SJSA1 (cell line): ENCODE results near the gene C2CD2. TPM values are rescaled to one million over a fixed set of nuclear protein-coding genes. Genes with fewer than 3 reads are reported as not detected.
"Not testable (repeated sequence)": the region's sequence is repeated elsewhere in the genome, so short reads cannot be mapped to it uniquely, and the experiment has no call there.

Experiments used
- DNase-seq, 2 experiments: peaks; one replicate each; pipeline ENCODE4 v3.0.0-alpha.2; 2015 to 2020; ENCODE audit warnings: low spot score in 2 of 2, low read depth in 1 of 2
- H3K27ac ChIP-seq: fragments of 250-450 bp; sonication (Bioruptor Pico); 2 replicates; pipeline ENCODE4 v1.5.1; 2020; ENCODE audit warnings: mild to moderate bottlenecking, moderate library complexity
- H3K27me3 ChIP-seq: fragments of 250-450 bp; sonication (Bioruptor Pico); replicated peaks from 2 replicates; pipeline ENCODE4 v1.5.1; 2020; ENCODE audit warnings: mild to moderate bottlenecking, moderate library complexity
- H3K36me3 ChIP-seq: fragments of 250-450 bp; sonication (Bioruptor Pico); 2 replicates; pipeline ENCODE4 v1.5.1; 2020; ENCODE audit warnings: mild to moderate bottlenecking
- H3K4me1 ChIP-seq: fragments of 250-450 bp; sonication (Bioruptor Pico); replicated peaks from 2 replicates; pipeline ENCODE4 v1.6.1; 2021; ENCODE audit warnings: mild to moderate bottlenecking
- H3K4me3 ChIP-seq: fragments of 250-450 bp; sonication (Bioruptor Pico); 2 replicates; pipeline ENCODE4 v1.5.1; 2020; ENCODE audit warnings: mild to moderate bottlenecking
- H3K9me3 ChIP-seq: fragments of 250-450 bp; sonication (Bioruptor Pico); replicated peaks from 2 replicates; pipeline ENCODE4 v1.5.1; 2020; ENCODE audit warnings: mild to moderate bottlenecking
- total RNA-seq: library from RNA; depleted of rRNA; stranded (reverse); fragments of >200 nt; shearing (Covaris generic); gene quantifications from 2 replicates; pipeline ENCODE4 v1.2.3, GENCODE V29; 2014

Gene C2CD2
- total RNA-seq, 1 experiment from 2014 or later, result 17.1 TPM

GRCh38 chr21:41959697-41960096 is 5.9 kb upstream of the C2CD2 start:
- H3K4me3 ChIP-seq, H3K36me3 ChIP-seq, H3K27ac ChIP-seq, DNase-seq, H3K27me3 ChIP-seq, H3K9me3 ChIP-seq: not testable (repeated sequence)
- peaks cover 56% of the 10 kb centered on the region for H3K4me1 ChIP-seq

- no peaks in the 10 kb centered on the region for H3K27me3 ChIP-seq
- peak; percentile 75 to 89 for DNase-seq
- peaks cover 63% of the 10 kb centered on the region for H3K4me1 ChIP-seq
- no peak overlapping the region for H3K4me3 ChIP-seq
- no peaks in the 10 kb centered on the region for H3K9me3 ChIP-seq
- peak overlapping the region; percentile 77 for H3K27ac ChIP-seq
- H3K36me3 ChIP-seq, result no peaks in the 10 kb centered on the region
These were observed 5.2 kb upstream of the C2CD2 start for GRCh38 chr21:41958886-41959563.

GRCh38 chr21:41957991-41958766 is 4.4 kb upstream of the C2CD2 start:
- H3K9me3 ChIP-seq, result 0 out of 2 replicates have a peak, but pooled peaks cover 3% of the 10 kb centered on the region
- DNase-seq, result peak; percentile 77 to 84

GRCh38 chr21:41956926-41957729 is 3.3 kb upstream of the C2CD2 start:
- Histone ChIP-seq H3K4me1 (peaks cover 79% of the 10 kb centered on the region), H3K4me3 (no peak overlapping the region), H3K9me3 (0 out of 2 replicates have a peak, but pooled peaks cover 3% of the 10 kb centered on the region), H3K27me3 (no peaks in the 10 kb centered on the region), H3K27ac (peak overlapping the region; percentile 77), H3K36me3 (peaks cover 6% of the 10 kb centered on the region)
- peak in 1 of 2 experiments; percentile 64 for DNase-seq

More at GRCh38 chr21:41957991-41958766, 4.4 kb upstream of the C2CD2 start:
- Histone ChIP-seq H3K27me3 (no peaks in the 10 kb centered on the region), H3K4me1 (peaks cover 68% of the 10 kb centered on the region), H3K4me3 (no peak overlapping the region), H3K36me3 (peaks cover 5% of the 10 kb centered on the region), H3K27ac (peak overlapping the region; percentile 77)

GRCh38 chr21:41955516-41955915 is 1.7 kb upstream of the C2CD2 start:
- peaks cover 8% of the 10 kb centered on the region for H3K36me3 ChIP-seq

GRCh38 chr21:41954654-41955499 is 1.1 kb upstream of the C2CD2 start:
- Histone ChIP-seq H3K27ac (no peak overlapping the region), H3K27me3 (no peaks in the 10 kb centered on the region), H3K4me3 (peak overlapping the region; percentile 94; the same call in 1 of the 2 replicates), H3K9me3 (0 out of 2 replicates have a peak, but pooled peaks cover 3% of the 10 kb centered on the region), H3K4me1 (peaks cover 68% of the 10 kb centered on the region), H3K36me3 (peaks cover 12% of the 10 kb centered on the region)
- peak in 1 of 2 experiments; percentile 30 for DNase-seq

More at GRCh38 chr21:41955516-41955915, 1.7 kb upstream of the C2CD2 start:
- Histone ChIP-seq H3K27ac (no peak overlapping the region), H3K4me1 (peaks cover 68% of the 10 kb centered on the region), H3K27me3 (no peaks in the 10 kb centered on the region), H3K9me3 (0 out of 2 replicates have a peak, but pooled peaks cover 3% of the 10 kb centered on the region), H3K4me3 (no peak overlapping the region)
- DNase-seq, result peak in 1 of 2 experiments; percentile 22

- H3K27ac ChIP-seq, result peak overlapping the region; percentile 54
- H3K9me3 ChIP-seq, result 0 out of 2 replicates have a peak, but pooled peaks cover 3% of the 10 kb centered on the region
- peak overlapping the region; percentile 94 for H3K4me3 ChIP-seq
- H3K4me1 ChIP-seq, result peaks cover 55% of the 10 kb centered on the region
- H3K36me3 ChIP-seq, result peaks cover 12% of the 10 kb centered on the region
- DNase-seq, result peak in 1 of 2 experiments; percentile 30
- no peaks in the 10 kb centered on the region for H3K27me3 ChIP-seq
These were observed 478 bp downstream of the C2CD2 start for GRCh38 chr21:41953249-41953830.

- no peak for DNase-seq
- Histone ChIP-seq H3K27me3 (no peaks in the 10 kb centered on the region), H3K4me1 (peaks cover 55% of the 10 kb centered on the region), H3K4me3 (peak overlapping the region; percentile 94), H3K36me3 (peaks cover 12% of the 10 kb centered on the region), H3K27ac (peak overlapping the region; percentile 54; the same call in 1 of the 2 replicates), H3K9me3 (0 out of 2 replicates have a peak, but pooled peaks cover 3% of the 10 kb centered on the region)
These were observed 1.1 kb downstream of the C2CD2 start for GRCh38 chr21:41952568-41953248.

GRCh38 chr21:41951876-41952567 is 1.8 kb downstream of the C2CD2 start:
- Histone ChIP-seq H3K4me3 (no peak overlapping the region; the same call in 1 of the 2 replicates), H3K9me3 (0 out of 2 replicates have a peak, but pooled peaks cover 3% of the 10 kb centered on the region), H3K27me3 (no peaks in the 10 kb centered on the region), H3K27ac (no peak overlapping the region), H3K36me3 (peaks cover 12% of the 10 kb centered on the region), H3K4me1 (peaks cover 49% of the 10 kb centered on the region)
- no peak for DNase-seq

- Histone ChIP-seq H3K36me3 (peaks cover 12% of the 10 kb centered on the region), H3K27me3 (no peaks in the 10 kb centered on the region), H3K9me3 (0 out of 2 replicates have a peak, but pooled peaks cover 3% of the 10 kb centered on the region), H3K4me3 (no peak overlapping the region), H3K27ac (no peak overlapping the region), H3K4me1 (peaks cover 38% of the 10 kb centered on the region)
- DNase-seq, result no peak
These were observed 2.9 kb downstream of the C2CD2 start for GRCh38 chr21:41950941-41951351.

- not testable (repeated sequence) for DNase-seq, H3K9me3 ChIP-seq, H3K27ac ChIP-seq, H3K27me3 ChIP-seq, H3K4me3 ChIP-seq
- Histone ChIP-seq H3K36me3 (peaks cover 12% of the 10 kb centered on the region), H3K4me1 (peaks cover 35% of the 10 kb centered on the region)
These were observed 4.2 kb downstream of the C2CD2 start for GRCh38 chr21:41949631-41950030.
